HepG2 (cell line): ENCODE data around the gene RNF40. TPM values are rescaled to one million over a fixed set of nuclear protein-coding genes. Genes with fewer than 3 reads are reported as not detected.

Source experiments
- ATF5 ChIP-seq: sonication (generic); formaldehyde crosslinking; IDR thresholded peaks from 2 replicates; pipeline ENCODE4 v1.4.0; 2020; ENCODE audit warnings: mild to moderate bottlenecking, low read depth, missing genetic modification reagents
- CERS6 ChIP-seq: sonication (generic); formaldehyde crosslinking; IDR thresholded peaks from 2 replicates; pipeline ENCODE4 v1.5.0; 2020; ENCODE audit warnings: missing genetic modification reagents
- ELF1 ChIP-seq: sonication (generic); formaldehyde crosslinking; IDR thresholded peaks from 2 replicates; pipeline ENCODE4 v1.4.0; 2020; ENCODE audit warnings: missing genetic modification reagents
- FOSL2 ChIP-seq: sonication (generic); formaldehyde crosslinking; IDR thresholded peaks from 2 replicates; pipeline ENCODE4 v1.4.0; 2020; ENCODE audit warnings: missing genetic modification reagents
- GFI1 ChIP-seq: sonication (generic); formaldehyde crosslinking; IDR thresholded peaks from 2 replicates; pipeline ENCODE4 v1.5.0; 2020; ENCODE audit warnings: missing genetic modification reagents, mild to moderate bottlenecking, borderline replicate concordance
- KAT7 ChIP-seq: IDR thresholded peaks from 2 replicates; pipeline ENCODE4 v1.6.1; 2018; ENCODE audit warnings: borderline replicate concordance, missing compliant biosample characterization
- MEF2D ChIP-seq: sonication (generic); formaldehyde crosslinking; IDR thresholded peaks from 2 replicates; pipeline ENCODE4 v1.5.1; 2020; ENCODE audit warnings: mild to moderate bottlenecking, missing genetic modification reagents
- PBX3 ChIP-seq: sonication (generic); formaldehyde crosslinking; IDR thresholded peaks from 2 replicates; pipeline ENCODE4 v1.8.1; 2023; ENCODE audit warnings: missing genetic modification reagents, inconsistent platforms, borderline replicate concordance
- PHF8 ChIP-seq: sonication (generic); formaldehyde crosslinking; IDR thresholded peaks from 2 replicates; pipeline ENCODE4 v1.5.0; 2020; ENCODE audit warnings: missing genetic modification reagents
- RXRA ChIP-seq: sonication (generic); formaldehyde crosslinking; IDR thresholded peaks from 2 replicates; pipeline ENCODE4 v1.5.1; 2020; ENCODE audit warnings: missing genetic modification reagents
- TBX3 ChIP-seq: fragments of 450-650 bp; IDR thresholded peaks from 2 replicates; pipeline ENCODE4 v1.6.1; 2017; ENCODE audit warnings: antibody characterized with exemption, mild to moderate bottlenecking, inconsistent platforms, borderline replicate concordance
- ZBTB1 ChIP-seq: sonication (generic); formaldehyde crosslinking; IDR thresholded peaks from 2 replicates; pipeline ENCODE4 v1.4.0; 2020; ENCODE audit warnings: missing genetic modification reagents, borderline replicate concordance
- ZFY ChIP-seq: sonication (generic); formaldehyde crosslinking; IDR thresholded peaks from 2 replicates; pipeline ENCODE4 v1.4.0; 2020; ENCODE audit warnings: missing genetic modification reagents
- ZNF282 ChIP-seq: fragments of 450-650 bp; IDR thresholded peaks from 2 replicates; pipeline ENCODE4 v1.6.1; 2018; ENCODE audit not compliant: partially characterized antibody
- ZNF451 ChIP-seq: sonication (generic); formaldehyde crosslinking; IDR thresholded peaks from 2 replicates; pipeline ENCODE4 v1.5.0; 2020; ENCODE audit warnings: mild to moderate bottlenecking, missing genetic modification reagents
- ZNF572 ChIP-seq: sonication (generic); formaldehyde crosslinking; IDR thresholded peaks from 2 replicates; pipeline ENCODE4 v1.5.1; 2020; ENCODE audit warnings: mild to moderate bottlenecking, missing genetic modification reagents
- ZNF724P ChIP-seq: sonication (generic); formaldehyde crosslinking; IDR thresholded peaks from 2 replicates; pipeline ENCODE4 v1.8.0; 2022; ENCODE audit warnings: missing genetic modification reagents, borderline replicate concordance
- ZNF770 ChIP-seq: sonication (generic); formaldehyde crosslinking; IDR thresholded peaks from 2 replicates; pipeline ENCODE4 v1.5.0; 2020; ENCODE audit warnings: mild to moderate bottlenecking, missing genetic modification reagents
- ZNF883 ChIP-seq: sonication (generic); formaldehyde crosslinking; IDR thresholded peaks from 2 replicates; pipeline ENCODE4 v1.5.1; 2020; ENCODE audit warnings: mild to moderate bottlenecking, missing genetic modification reagents; ENCODE audit errors: not compliant biosample characterization
- polyA plus RNA-seq, 8 experiments: library from polyadenylated mRNA; depleted of rRNA in 3 of 8; stranded (reverse) in 7 of 8; unstranded in 1 of 8; fragments of >200 nt; fragmentation: Illumina TruSeq in 4 of 8; extraction: Trizol in 4 of 8; gene quantifications; 2 replicates each; pipeline versions ENCODE4 v1.2.1 to v1.2.3, GENCODE V29; 2011 to 2016; ENCODE audit warnings: low read depth in 4 of 8, missing spikeins in 1 of 8, mixed read lengths in 1 of 8; ENCODE audit not compliant: insufficient read depth in 1 of 8
- total RNA-seq, 5 experiments: library from RNA; depleted of rRNA; stranded (reverse); fragments of >200 nt; fragmentation: Illumina TruSeq; extraction: Trizol; gene quantifications; 2 replicates each; pipeline ENCODE4 v1.2.3, GENCODE V29; 2016; ENCODE audit warnings: low read depth in 1 of 5

Gene RNF40
- total and polyA plus RNA-seq, 2 of the 13 experiments (the other 11 are each of a cell fraction or from before 2014, with no cell fraction given) = 84.0 to 85.6 TPM

- TF ChIP-seq PBX3 (CRISPR knock-in tag) = 0 out of 2 replicates have a peak, but pooled peaks have one; percentile 24
- peak; percentile 47 for TF ChIP-seq RXRA (CRISPR knock-in tag)
- no peak for TF ChIP-seq ZBTB1
- TF ChIP-seq ZNF282 = no peak
- TF ChIP-seq ATF5 (CRISPR knock-in tag) = peak; percentile 21; the same call in 1 of the 2 replicates
- TF ChIP-seq ZNF724P = no peak; the same call in 1 of the 2 replicates
- TF ChIP-seq GFI1 (CRISPR knock-in tag) = 0 out of 2 replicates have a peak, but pooled peaks have one; percentile 10
- TF ChIP-seq FOSL2 = 0 out of 2 replicates have a peak, but pooled peaks have one; percentile 49
- TF ChIP-seq ZNF451 (CRISPR knock-in tag) = no peak
- peak; percentile 3; the same call in 1 of the 2 replicates for TF ChIP-seq ZNF572 (CRISPR knock-in tag)
- no peak for TF ChIP-seq CERS6
- TF ChIP-seq PHF8 (CRISPR knock-in tag) = peak; percentile 88
- peak; percentile 89; the same call in 1 of the 2 replicates for TF ChIP-seq KAT7 (CRISPR knock-in tag)
- TF ChIP-seq ZNF770 (CRISPR knock-in tag) = peak; percentile 43; the same call in 1 of the 2 replicates
- TF ChIP-seq TBX3 = peak; percentile 47
- TF ChIP-seq ZFY (CRISPR knock-in tag) = peak; percentile 59
- peak; percentile 67 for TF ChIP-seq ELF1 (CRISPR knock-in tag)
- TF ChIP-seq MEF2D = peak; percentile 60; the same call in 1 of the 2 replicates
- TF ChIP-seq ZNF883 (CRISPR knock-in tag) = peak; percentile 27
Observed at GRCh38 chr16:30761928-30762902, at the start of gene RNF40, which contains the start of gene CFAP119 (continued).
